Stimulated activated CD4-positive, alpha-beta T cell treated with anti-CD3 and anti-CD28 coated beads, Interleukin-1b, Interleukin-23, amount 100 ng/mL, for 1 hour (primary cell): ENCODE results near the gene GDPD5.

Experiments used
- DNase-seq, 2 donors: peaks; one replicate each; pipeline ENCODE4 v3.0.0-alpha.2; 2020; ENCODE audit warnings: low read depth in 2 of 2

Gene GDPD5

DNA sequence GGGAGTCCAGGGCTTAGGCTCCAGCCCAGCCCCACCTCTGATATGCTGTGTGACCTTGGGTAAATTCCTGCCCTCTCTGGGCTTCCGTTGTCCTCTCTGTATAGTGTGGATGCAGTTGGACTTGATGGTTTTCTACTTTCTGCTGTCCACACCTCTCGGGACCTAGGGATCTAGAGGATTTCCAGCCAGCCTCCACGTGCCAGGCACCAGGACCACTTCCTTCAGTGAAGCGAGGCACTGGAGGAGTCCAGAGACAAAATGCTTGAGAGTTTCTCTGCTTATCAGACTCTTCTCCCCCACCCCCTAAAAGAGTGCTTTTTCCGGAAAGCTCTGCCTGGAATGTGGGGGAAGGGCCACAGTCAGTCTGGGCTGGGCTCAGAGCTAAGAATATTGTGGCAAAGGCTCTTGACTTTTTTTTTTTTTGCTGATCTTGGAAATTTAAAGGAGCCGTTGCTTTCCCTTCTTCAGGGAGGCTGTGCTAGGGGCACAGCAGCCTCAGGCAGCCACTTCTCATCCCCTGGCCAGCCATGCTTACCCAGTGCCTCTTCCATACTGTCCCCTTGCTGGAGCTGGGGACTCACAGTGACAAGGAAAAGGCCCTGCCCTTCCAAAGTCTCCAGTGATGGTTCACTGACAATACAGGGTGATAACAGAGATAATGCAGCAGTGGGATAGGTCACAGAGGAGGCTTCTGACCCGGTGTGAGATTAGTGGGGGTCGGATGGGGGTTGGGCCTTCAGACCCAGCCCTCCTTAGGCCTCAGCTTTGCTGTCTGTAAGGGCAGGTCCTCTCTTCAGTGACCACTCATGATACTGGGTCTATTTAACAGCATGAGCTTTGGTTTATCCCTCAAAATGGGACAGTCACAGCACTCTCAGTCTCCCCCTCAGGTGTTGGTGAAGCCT is 33.5 kb upstream of the GDPD5 start:
- DNase-seq, result no peak

DNA sequence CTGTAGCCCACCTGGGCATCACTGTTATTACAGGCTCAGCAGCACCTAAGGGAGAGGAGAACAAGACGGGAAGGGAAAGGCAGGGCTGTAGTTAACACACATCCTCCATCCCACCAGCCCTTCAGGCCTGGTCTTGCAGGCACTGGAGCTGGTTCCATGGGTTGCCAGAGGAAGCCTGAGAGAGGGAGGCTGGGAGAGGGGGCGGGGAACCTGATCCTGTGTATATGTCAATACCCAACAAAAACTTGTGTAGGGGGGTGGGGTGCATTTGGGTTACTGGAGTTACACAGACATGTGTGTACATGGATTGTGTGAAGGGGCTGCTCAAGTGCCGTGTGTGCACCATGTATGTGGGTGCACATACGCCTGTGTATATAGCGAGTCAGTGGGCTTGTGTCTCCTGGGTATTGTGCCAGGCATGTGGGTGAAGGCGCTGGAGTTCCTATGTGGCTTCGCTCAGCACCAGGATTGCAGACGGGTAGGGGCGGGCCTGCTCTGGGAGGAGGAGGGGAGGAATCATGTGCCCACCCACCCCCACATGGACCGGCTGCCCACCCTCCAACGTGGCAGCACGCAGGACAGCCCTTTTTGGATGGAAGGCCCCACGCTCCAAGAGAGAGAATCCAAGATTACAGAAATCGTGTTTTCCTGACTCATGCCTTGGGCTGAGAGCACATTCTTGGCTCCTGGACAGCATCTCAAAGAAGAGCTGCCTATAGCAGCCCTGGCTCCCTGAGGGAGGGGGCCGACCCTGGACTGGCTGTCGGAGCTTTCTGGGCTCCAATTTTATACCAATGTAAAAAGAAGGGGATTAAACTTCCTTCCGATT is 32.1 kb upstream of the GDPD5 start:
- DNase-seq, result no peak

DNA sequence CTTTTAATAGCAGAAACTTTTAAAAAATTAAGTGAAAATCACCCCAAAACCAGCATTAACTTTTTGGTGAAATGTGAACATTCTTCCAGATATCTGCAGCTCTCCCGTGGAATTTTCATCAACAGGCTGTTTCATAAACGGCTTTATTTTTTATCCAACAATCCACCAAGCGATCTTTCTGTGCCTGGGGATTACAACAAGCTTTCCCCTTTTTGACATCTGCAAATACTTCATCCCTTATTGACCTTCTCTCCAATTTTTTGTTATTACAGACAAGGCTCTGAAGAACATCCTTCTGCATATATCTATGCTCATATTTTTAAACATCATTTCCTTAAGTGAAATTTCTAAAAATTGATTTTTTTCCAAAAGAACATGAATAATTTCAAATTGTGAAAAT is 30.5 kb upstream of the GDPD5 start:
- DNase-seq, result no peak

DNA sequence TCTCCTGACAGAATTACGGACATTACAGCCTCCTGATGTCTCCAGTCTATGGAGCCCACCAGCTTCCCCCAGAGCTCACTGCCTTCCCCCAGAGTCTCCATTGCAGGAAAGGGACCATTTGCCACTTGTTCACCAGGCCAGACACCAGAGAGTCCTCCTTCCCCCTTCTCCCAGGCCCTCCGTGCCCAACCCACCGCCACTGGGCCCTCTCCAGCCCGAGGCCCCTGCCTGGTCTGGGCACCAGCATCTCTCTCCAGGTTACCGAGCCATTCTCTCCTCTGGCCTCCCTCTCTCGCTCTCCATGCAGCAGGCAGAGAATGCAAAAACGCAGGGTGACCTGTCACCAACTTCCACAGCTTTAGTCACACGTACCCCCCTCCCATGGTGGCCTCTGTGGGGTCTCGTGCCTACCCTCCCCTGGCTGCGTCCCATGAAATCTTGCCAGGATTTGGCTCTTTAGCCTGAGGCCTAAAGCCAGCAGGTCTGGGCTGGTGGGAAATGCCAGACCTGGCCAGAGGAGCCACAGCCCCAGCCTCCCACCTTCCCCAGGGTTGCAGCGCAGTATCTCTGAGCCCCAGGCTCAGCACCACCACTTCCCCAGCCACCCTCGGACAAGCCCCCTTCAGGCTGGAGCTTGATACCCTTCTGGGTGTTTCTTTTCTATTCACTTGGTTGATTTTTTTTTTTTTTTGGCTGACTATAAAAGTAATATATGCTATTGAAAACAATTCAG is 29.5 kb upstream of the GDPD5 start:
- DNase-seq, result no peak

DNA sequence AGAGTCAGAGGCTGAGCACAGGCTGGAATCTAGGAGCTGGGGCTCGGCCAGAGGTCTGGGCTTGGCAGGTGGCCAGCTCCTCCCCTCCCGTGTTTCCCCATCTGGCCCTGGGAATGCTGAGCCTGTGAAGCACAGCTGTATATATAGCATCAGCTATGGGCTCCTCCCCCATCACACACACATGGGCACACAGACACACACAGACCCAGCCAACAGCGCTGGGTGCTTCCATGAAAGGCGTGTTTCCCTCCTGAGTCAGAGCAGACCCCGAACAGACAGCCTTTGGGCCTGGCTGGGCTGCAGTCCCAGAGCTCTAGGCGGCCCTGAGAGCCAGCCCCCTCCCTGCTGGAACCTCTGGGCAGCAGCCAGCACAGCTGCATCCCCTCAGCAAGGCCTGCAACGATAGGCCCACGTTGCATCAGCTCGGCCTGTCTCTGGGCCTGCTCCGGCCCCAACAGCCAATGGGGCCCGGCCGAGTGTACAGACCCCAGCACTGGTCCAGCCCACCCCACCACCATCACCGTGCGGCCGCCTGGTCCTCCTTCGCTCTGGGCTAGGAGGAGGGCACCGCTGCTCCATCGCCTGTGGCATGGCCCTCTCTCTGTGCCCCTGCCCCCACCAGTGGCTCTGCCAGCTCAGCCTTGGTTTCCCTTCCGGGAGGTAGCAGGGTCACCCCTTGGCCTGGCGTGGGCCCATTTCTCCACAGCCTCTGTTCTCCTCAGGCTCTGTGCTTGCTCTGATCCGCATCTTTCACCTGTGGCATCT is 28.7 kb upstream of the GDPD5 start:
- no peak for DNase-seq

DNA sequence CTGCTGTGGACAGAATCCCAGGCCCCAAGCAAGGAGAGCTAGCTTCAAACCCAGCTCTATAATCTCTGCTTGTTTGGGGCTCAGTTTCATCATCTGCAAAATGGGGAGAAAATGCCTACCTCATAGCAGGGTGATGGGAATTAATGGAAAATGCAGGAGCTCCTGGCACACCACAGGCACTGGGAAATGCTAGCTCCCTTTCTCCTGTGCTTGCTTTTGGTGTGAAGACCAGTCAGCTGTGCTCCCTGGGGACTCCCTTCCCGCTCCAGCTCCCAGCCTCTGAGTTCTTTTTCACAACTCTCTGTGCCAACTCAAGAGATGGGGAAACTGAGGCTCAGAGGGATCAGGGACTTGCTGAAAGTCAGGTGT is 28.1 kb upstream of the GDPD5 start:
- no peak for DNase-seq

DNA sequence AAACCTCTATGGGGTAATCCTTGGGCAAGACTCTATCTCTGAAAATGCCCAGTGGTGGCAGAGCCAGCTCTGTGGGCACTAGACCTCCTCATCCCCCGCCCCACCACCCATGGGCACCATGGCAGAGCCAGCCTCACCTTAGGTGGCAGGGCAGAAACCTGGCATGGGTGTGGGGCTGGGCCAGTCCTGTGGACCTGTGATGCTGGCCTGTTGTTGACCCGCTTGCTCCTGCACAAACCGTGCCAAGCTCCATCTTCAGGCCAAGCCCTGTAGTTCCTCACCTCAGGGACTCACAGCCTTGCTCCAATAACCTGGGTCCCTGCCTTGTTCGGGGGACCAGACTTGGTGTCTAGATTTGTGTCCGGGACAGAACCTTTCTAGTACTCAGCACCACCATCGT is 27.4 kb upstream of the GDPD5 start:
- DNase-seq, result no peak

DNA sequence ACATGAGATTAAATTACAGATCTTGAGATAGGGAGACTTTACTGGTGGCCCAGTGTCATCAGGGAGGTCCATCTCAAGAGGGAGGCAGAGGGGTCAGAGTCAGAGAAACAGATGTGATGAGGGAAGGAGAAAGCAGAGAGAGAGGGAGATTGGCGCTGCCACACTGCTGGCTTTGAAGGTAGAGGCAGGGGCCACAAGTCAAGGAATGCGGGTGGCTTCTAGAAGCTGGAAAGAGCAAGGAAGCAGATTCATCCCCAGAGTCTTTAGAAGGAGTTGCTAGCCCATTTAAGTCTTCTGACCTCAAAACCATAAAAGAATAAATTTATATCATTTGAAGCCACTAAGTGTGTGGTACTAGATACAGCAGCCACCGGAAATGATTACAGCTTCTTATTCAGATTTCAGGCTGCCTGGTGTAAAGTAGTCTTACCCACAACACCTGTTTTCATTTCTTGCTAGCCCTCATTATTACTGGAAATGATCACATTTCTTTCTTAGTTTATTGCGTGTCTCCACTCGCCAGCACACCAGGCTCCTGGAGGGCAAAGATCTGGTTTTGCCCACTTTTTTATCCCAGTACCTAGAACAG is 23.7 kb upstream of the GDPD5 start:
- DNase-seq, result no peak

DNA sequence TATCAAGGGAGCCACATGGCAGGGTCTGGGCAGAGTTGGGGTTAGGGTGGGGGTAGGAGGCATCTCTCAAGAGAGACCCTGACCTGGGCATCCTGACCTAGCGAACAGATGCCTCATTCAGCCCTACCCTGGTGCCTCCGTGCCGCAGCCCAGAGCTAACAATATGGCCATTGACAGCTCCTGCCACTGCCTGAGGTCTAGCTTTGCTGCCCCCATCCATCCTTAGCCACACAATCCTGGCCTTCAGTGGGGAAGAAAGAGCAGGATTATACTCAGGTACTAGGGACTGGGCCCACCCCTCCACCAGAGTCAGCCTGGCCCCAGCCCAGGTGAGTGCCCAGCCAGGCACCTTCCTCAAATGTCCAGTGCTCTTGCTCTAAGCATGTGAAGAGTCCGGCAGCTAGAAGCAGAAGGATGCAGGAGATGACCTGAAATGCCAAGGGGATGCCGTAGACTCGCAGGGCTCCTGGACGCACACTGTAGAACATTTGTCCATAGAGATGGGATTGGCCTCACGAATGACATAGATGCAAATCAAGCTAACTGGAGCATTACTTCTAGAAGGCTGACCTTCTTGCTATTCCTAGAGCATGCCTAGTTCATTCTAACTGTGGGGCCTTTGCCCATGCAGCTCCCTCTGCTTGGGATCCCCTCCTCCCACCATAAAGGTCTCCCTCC is 23.0 kb upstream of the GDPD5 start:
- DNase-seq, result no peak

DNA sequence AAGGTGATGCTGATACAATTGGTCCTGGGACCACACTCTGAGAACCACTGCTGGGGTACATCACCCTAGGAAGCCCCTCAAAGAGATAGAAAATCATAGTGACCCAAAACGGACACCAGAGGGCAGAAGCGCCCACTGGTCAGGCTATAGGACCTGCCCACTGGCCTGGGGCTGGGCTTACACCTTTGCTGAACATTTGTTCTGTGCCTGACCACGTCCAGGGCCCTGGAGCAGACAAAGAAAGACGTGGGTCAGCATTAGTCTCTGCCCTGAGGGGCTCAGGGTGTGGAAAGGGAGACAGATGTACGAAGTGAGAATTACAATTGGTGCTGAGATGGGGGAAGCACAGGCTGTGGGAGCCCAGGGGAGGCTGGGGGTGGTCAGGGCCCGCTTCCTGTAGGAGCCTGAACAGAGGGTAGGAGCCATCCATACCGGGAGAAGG is 21.9 kb upstream of the GDPD5 start:
- DNase-seq, result no peak

DNA sequence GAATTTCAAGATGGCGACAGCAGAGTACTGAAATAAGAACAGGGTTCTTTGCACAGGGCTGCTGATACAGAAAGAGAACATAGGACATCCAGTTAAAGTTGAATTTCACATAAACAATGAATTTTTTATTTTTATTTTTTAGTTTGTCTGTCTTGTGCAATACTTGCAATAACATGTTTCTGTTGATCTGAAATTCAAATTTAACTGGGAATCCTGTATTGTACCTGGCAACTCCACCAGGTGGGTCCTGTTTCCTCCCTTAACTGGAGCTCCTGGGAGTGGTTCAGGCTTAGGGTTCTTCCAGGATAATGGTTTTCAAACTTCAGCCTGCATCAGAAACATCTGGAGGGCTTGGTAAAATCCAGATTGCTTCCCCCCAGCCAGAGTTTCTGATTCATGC is 21.4 kb upstream of the GDPD5 start:
- DNase-seq, result no peak

DNA sequence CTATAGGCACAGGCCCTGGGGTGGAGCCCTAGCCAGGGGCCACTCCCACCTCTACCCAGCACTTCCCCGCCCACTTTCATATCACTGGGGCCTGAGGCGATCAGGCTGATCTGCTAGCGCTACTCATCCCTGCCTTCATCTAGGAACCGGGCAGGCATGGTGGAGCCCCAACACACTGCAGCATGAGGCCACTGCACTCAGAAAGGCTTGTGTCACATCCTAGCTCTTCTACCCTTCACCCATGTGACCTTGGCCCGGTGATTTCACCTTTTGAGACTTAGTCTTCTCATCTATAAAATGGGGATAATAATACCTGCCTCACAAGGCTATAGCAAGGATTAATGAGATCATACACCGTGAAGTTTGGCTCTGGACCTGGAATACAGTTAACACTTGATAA is 18.1 kb upstream of the GDPD5 start:
- no peak for DNase-seq

DNA sequence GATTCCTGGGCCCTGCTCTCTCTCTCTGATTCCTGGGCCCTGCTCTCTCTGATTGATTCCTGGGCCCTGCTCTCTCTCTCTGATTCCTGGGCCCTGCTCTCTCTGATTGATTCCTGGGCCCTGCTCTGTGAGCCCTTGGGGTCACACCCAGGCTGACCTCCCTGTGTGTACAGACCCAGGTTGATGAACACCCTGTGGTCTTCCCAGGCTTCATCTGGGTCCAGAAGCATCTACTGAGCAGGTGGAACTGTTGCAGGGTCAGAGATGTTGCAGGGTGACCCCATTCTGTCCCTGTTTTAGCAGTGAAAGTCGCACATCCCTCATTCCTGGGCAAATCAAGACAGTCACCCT is 16.3 kb upstream of the GDPD5 start:
- no peak for DNase-seq

DNA sequence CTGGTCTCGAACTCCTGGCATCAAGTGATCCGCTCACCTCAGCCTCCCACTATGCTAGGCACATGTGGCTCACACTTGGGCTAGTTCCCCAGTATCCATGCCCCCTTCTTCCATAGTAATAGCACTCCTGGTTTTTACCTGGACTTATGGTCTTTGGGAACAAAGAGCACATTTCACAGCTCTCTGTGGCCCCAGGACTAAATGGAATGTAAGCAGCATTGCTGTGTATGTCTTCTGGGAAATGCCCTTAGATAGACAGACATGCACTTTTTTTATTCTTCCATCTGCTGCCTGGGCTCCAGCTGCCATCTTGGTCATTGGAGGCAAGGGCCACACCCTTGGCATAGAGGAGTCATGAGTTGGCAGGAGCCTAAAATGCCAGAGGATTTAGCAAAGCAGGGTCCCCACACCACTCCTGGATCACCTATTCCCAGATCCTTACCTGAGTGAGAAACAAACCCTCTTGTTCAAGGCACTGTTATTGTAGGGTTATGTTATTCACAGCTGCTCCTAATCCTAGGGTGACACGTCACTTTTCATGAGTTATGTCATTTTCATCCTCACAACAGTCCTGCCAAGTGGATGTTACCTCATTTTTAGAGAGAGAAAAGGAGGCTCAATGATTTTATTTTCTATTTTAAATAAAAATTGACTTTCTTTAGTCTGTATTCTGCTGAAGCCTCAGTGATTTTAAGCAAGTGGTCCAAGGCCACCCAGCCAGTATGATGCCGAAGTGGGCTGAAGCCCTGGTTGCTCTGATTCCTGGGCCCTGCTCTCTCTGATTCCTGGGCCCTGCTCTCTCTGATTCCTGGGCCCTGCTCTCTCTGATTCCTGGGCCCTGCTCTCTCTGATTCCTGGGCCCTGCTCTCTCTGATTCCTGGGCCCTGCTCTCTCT is 15.7 kb upstream of the GDPD5 start:
- no peak for DNase-seq

DNA sequence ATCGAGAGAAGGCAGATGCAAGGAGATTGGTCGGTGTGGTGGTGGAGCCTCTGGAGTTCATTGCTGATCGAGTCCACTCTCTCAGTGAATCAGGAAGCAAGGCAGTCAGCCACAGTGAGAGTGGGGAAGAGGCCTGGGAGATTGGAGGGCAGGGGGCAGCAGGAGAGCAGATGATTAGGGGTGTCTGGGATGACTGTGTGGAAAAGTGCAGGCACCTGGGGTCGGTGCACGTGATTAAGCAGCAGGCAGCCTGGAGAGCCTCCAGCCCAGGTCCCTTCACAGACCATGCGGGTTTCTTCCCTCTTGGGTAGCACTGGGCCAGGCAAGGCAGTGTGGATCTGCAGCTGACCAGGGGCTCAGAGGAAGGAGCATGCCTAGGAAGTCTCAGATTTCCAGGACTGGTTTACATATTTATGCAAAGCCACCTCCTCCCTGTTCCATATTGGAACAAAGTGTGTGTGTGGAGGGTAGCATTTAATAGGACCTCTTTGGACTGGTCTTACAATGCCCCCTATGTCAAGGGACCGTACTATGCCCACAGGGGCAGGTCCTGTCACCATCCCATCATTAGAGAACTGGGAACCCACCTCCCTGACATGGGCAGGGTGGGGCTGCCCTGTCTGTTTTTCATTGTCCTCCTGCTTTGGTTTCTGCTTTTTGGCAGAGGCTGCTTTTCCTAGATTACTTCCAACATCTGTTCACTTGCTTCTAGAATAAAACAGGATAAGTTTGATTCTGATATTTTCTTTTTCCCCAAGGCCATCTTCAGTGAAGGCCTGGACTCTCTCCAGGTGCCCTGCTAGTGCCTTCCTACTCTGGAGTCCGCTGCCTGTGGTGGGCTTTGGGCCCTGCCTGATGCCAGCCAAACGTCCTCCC is 14.0 kb upstream of the GDPD5 start:
- no peak for DNase-seq

DNA sequence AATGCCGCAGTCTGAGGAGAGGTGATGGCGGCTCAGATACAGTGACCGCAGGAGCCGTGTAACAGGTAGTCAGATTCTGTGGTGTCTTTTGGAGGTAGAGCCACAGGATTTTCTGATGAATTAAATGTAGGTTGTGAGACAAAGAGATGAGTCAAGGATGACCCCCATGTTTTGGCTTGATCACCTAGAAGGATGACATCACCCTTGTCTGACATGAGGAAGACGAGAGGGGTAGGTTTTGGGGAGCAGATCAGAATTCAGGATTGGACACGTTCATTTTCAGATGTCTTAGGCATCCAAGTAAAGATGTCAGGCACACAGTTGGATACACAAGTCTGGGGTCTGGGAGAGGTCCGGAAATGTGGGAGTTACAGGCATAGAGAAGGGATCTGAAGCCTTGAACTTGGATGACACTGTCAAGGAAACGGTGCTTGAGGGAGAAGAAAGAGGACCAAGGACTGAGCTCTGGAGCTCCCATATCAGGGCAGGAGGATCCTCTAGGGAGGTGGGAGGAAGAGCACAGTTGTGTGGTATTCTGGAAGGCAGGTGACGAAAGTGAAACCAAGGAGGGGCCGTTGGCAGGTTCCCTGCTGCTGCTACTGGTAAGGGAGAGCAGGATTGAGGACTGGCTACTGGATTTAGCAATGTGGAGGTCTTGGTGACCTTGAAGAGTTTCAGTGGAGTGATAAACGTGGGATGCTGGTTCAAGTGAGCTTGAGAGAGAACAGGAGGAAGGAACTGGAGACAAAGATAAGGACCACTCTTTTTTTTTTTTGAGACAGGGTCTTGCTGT is 12.6 kb upstream of the GDPD5 start:
- DNase-seq, result no peak

DNA sequence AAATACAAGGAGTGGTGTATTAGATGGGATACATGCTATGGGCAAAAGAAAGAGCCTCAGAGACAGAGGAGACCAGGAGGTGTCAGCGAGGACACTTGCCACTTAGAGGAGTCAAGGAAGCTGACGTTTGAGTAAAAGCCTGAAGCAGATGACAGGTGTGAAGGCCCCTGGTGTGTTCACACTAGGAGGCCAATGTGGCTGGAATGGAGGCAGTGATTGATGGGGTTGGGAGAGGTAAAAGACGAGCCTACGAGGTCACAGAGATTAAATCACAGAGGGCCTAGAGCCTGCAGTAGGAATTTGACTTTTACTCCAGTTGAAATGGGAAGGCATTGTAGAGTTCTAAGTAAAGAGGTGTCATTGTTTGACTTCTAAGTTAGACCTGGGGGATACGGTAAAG is 12.0 kb upstream of the GDPD5 start:
- DNase-seq, result no peak
